Common myeloid progenitor, CD34-positive (primary cell): Measurements from ENCODE around the gene KIF9.
"Not testable (repeated sequence)": the region's sequence is repeated elsewhere in the genome, so short reads cannot be mapped to it uniquely, and the experiment has no call there.

ENCODE experiments used
- CTCF ChIA-PET: fragments of 350-600 bp; sonication (Branson Sonifier 250); formaldehyde crosslinking; loops from one replicate; lab custom pipeline; 2021; ENCODE audit warnings: antibody characterized with exemption; lab: Charles Lee
- POLR2A ChIA-PET: fragments of 350-600 bp; sonication (Branson Sonifier 250); formaldehyde crosslinking; loops from one replicate; lab custom pipeline; 2021; ENCODE audit warnings: antibody characterized with exemption; lab: Charles Lee
- DNase-seq, 3 donors: peaks; one replicate each; pipeline versions ENCODE4 v3.0.0 to v3.0.0-alpha.2; 2013
- H3K27ac ChIP-seq, 2 experiments: 1 replicate in 1 of 2; 2 replicates in 1 of 2; pipeline ENCODE4 v1.7.0; 2013; ENCODE audit warnings: inconsistent platforms in 2 of 2, low read length in 2 of 2, mild to moderate bottlenecking in 2 of 2, low read depth in 1 of 2, moderate library complexity in 1 of 2; ENCODE audit not compliant: severe bottlenecking in 2 of 2, insufficient read depth in 1 of 2, poor library complexity in 1 of 2
- H3K27me3 ChIP-seq, 5 experiments: replicated peaks in 2 of 5; 1 replicate in 3 of 5; 2 replicates in 2 of 5; pipeline versions ENCODE4 v1.6.1 to v1.7.0; 2013; ENCODE audit warnings: low read length in 4 of 5, mild to moderate bottlenecking in 2 of 5, moderate library complexity in 2 of 5, inconsistent platforms in 1 of 5; ENCODE audit not compliant: insufficient read depth in 5 of 5, control insufficient read depth in 4 of 5
- H3K36me3 ChIP-seq, 4 experiments: 1 replicate in 2 of 4; 2 replicates in 2 of 4; pipeline versions ENCODE4 v1.6.1 to v1.7.0; 2013; ENCODE audit warnings: low read length in 3 of 4, control low read depth in 1 of 4, mild to moderate bottlenecking in 1 of 4; ENCODE audit not compliant: control insufficient read depth in 4 of 4, insufficient read depth in 4 of 4
- H3K4me1 ChIP-seq, 4 experiments: 1 replicate in 3 of 4; 2 replicates in 1 of 4; pipeline versions ENCODE4 v1.6.1 to v1.7.1; 2013; ENCODE audit warnings: low read length in 3 of 4, mild to moderate bottlenecking in 3 of 4, control low read depth in 1 of 4, inconsistent platforms in 1 of 4, moderate library complexity in 1 of 4; ENCODE audit not compliant: control insufficient read depth in 4 of 4, insufficient read depth in 4 of 4; ENCODE audit errors: control extremely low read depth in 1 of 4
- H3K4me3 ChIP-seq, 7 experiments: 1 replicate in 4 of 7; 2 replicates in 3 of 7; pipeline versions ENCODE4 v1.5.1 to v1.7.0; 2013; ENCODE audit warnings: mild to moderate bottlenecking in 7 of 7, low read length in 6 of 7, moderate library complexity in 6 of 7, inconsistent platforms in 2 of 7, low read depth in 2 of 7, control low read depth in 1 of 7; ENCODE audit not compliant: insufficient read depth in 4 of 7, control insufficient read depth in 1 of 7; ENCODE audit errors: extremely low read depth in 1 of 7
- H3K9me3 ChIP-seq, 5 experiments: 1 replicate in 4 of 5; 2 replicates in 1 of 5; pipeline versions ENCODE4 v1.6.1 to v1.7.1; 2013; ENCODE audit warnings: low read length in 4 of 5, mild to moderate bottlenecking in 2 of 5, inconsistent platforms in 1 of 5, low read depth in 1 of 5, moderate library complexity in 1 of 5; ENCODE audit not compliant: control insufficient read depth in 4 of 5, insufficient read depth in 2 of 5; ENCODE audit errors: control extremely low read depth in 1 of 5
- WGBS: methylation state at CpG from one replicate; pipeline ENCODE4 v1.1.5; 2013; ENCODE audit not compliant: insufficient coverage; 5-methylcytosine and 5-hydroxymethylcytosine counted together

The KIF9 gene

DNA sequence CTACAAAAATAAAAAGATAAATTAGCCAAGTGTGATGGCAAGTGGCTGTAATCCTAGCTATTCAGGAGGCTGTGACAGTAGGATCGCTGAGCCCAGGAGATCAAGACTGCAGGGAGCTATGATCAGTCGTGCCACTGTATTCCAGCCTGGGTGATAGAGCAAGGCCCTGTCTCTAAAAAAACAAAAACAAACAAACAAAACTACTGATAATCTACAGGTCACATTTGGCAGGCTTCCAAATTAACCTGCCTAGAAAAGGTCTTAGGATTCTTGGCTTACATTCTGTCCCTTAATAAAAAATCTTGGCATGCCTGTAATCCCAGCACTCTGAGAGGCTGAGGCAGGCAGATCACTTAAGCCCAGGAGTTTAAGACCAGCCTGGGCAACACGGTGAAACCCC is 85.3 kb downstream of the KIF9 start:
- no peaks in the 10 kb centered on the region for H3K4me1 ChIP-seq
- H3K27ac ChIP-seq = no peak overlapping the region
- H3K36me3 ChIP-seq = no peaks in the 10 kb centered on the region
- 100% methylated on average over 1 of the region's 3 CpGs for WGBS
- no peak overlapping the region for H3K4me3 ChIP-seq
- no peaks in the 10 kb centered on the region for H3K27me3 ChIP-seq
- POLR2A ChIA-PET = interaction anchor here (0.6 kb wide), 1 partner anchor 228 kb away, joined by 4 read pairs; no protein-coding TSS in a partner anchor
- CTCF ChIA-PET = no interaction called here
- peaks cover 0 to 3% (median 0%) of the 10 kb centered on the region in 5 experiments for H3K9me3 ChIP-seq
- no peak for DNase-seq

DNA sequence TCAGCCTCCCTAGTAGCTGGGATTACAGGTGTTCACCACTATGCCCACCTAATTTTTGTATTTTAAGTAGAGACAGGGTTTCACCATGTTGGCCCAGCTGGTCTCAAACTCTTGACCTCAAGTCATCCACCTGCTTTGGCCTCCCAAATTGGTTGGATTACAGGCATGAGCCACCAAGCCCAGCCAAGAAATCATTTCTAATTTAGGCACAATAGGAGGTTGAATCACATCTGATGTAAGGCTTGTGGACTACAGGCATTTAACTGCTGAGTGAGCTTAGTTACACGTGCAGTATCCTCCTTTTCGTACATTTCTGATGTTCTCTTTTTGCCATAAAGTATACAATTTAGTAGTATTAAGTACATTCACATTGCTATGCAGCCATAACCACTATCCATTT is 87.6 kb downstream of the KIF9 start:
- CTCF ChIA-PET = interaction anchor here (1.1 to 1.5 kb wide), 2 partner anchors 16 to 70 kb away, joined by 3 read pairs; no protein-coding TSS in a partner anchor
- no peak overlapping the region for H3K4me3 ChIP-seq
- H3K27ac ChIP-seq = no peak overlapping the region
- peaks cover 0 to 3% (median 0%) of the 10 kb centered on the region in 5 experiments for H3K9me3 ChIP-seq
- DNase-seq = no peak
- no peaks in the 10 kb centered on the region for H3K36me3 ChIP-seq
- H3K4me1 ChIP-seq = no peaks in the 10 kb centered on the region
- no peaks in the 10 kb centered on the region for H3K27me3 ChIP-seq
- POLR2A ChIA-PET = interaction anchor here (0.9 kb wide), 1 partner anchor 17 kb away, joined by 3 read pairs; no protein-coding TSS in a partner anchor
- no CpG with 5 or more reads among the region's 2 CpGs for WGBS

DNA sequence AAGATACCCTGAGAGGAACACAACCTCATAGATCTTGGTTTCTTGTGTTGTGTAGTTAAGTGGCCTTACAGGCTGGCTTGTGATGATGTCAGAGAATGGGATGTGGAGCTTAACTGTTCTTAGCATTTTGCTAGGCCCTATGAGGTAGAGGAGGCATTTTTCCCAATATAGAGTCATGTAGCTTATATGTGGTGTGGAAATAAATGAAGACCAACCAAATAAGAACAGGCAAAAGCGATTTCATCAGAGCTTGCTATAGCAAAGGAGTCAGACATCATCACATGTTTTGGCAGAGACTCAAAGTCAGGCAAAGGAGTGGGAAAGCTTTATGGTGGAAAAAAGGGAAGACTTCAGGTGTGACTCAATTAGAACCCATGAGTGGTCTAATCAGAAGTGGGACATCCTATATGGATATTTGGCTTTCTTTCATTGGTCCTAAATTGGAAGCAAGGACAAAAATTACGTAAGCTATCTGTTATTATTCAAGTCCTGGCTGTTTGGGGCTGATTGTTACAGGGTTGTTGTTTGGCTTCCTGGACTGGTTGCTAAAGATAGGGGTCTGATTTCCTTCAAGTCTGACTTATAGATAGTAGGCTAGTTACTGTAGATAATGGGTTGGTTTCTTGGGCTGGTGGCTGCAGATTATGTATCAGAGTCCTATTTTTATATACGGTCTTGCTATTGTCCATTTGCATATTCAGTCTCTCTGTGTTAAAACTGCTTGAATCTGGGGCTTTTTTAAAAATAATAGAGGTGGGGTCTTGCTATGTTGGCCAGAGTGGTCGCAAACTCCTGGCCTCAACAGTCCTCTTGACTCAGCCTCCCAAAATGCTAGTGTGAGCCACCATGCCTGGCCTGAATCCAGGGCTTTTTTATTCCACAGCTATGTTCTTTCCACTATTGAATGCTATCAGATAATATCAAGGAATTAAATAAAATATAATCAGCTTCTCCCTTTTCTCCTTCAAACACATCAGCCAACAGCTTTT is 88.4 kb downstream of the KIF9 start:
- Histone ChIP-seq H3K27me3 (no peaks in the 10 kb centered on the region), H3K4me3 (no peak overlapping the region), H3K4me1 (no peaks in the 10 kb centered on the region), H3K9me3 (peaks cover 0 to 3% (median 0%) of the 10 kb centered on the region in 5 experiments), H3K36me3 (no peaks in the 10 kb centered on the region), H3K27ac (no peak overlapping the region)
- ChIA-PET POLR2A (interaction anchor here (0.7 to 1.0 kb wide), 3 partner anchors 17 to 30 kb away, joined by 3 to 5 read pairs (median 3); partner anchors contain the start of gene SETD2), CTCF (interaction anchor here (1.1 to 1.5 kb wide), 2 partner anchors 15 to 69 kb away, joined by 3 read pairs; no protein-coding TSS in a partner anchor)
- WGBS = 100% methylated on average over 2 of the region's 4 CpGs
- no peak for DNase-seq

DNA sequence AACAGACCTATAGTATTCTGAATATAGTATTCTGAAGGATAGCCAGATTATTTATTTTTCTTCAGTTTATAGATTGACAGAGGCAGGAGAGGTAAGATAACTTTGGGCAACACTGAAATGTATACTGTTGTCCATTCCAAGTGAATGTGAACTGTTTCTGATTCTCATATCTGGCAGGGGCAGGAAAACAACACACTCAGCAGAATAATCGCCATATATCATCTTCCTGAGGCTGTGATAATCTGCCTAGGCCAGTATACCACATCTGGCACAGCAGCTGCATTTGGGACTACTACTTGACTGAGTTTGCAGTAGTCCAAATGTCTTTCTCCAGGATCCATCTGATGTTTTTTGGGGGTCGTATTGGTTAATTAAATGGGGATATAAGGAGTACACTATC is 96.3 kb downstream of the KIF9 start:
- no peaks in the 10 kb centered on the region for H3K27me3 ChIP-seq
- no peak overlapping the region for H3K4me3 ChIP-seq
- ChIA-PET CTCF (no interaction called here), POLR2A (interaction anchor here (1.1 kb wide), 1 partner anchor 20 kb away, joined by 3 read pairs; no protein-coding TSS in a partner anchor)
- H3K36me3 ChIP-seq = no peaks in the 10 kb centered on the region
- 91% methylated on average over 1 of the region's 2 CpGs for WGBS
- H3K4me1 ChIP-seq = no peaks in the 10 kb centered on the region
- DNase-seq = no peak
- H3K9me3 ChIP-seq = no peaks in the 10 kb centered on the region
- H3K27ac ChIP-seq = no peak overlapping the region

DNA sequence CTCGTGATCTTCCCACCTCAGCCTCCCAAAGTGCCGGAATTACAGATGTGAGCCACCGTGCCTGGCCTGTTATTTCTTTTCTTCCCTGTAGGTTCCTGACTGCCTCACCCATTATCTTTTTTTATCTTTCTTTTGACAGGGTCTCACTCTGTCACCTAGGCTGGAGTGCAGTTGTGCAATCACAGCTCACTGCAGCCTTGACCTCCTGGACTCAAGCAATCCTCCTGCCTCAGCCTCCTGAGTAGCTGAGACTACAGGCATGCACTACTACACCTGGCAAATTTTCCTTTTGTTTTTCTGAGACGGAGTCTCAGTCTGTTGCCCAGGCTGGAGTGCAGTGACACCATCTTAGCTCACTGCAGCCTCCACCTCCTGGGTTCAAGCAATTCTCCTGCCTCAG is 100.9 kb downstream of the KIF9 start:
- POLR2A ChIA-PET = interaction anchor here (0.6 kb wide), 1 partner anchor 12 kb away, joined by 3 read pairs; no protein-coding TSS in a partner anchor
- H3K36me3 ChIP-seq, H3K4me3 ChIP-seq, DNase-seq, H3K27ac ChIP-seq, H3K9me3 ChIP-seq, CTCF ChIA-PET, H3K27me3 ChIP-seq, H3K4me1 ChIP-seq: not testable (repeated sequence)
- 100% methylated on average over 4 of the region's 4 CpGs for WGBS

DNA sequence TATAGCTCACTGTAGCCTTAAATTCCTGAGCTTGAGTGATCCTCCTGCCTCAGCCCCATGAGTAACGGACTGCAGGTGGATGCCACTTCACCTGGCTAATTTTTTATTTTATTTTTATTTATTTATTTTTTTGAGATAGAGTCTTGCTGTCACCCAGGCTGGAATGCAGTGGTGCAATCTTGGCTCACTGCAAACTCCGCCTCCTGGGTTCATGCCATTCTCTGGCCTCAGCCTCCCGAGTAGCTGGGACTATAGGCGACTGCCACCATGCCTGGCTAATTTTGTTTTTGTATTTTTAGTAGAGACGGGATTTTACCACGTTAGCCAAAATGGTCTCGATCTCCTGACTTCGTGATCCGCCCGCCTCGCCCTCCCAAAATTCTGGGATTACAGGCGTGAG is 102.6 kb downstream of the KIF9 start:
- CTCF ChIA-PET, POLR2A ChIA-PET: not testable (repeated sequence)
- WGBS = 97% methylated on average over 11 of the region's 12 CpGs

More for the DNA sequence above, 102.6 kb downstream of the KIF9 start:
- not testable (repeated sequence) for H3K4me3 ChIP-seq, H3K27ac ChIP-seq, DNase-seq, H3K4me1 ChIP-seq, H3K36me3 ChIP-seq, H3K27me3 ChIP-seq, H3K9me3 ChIP-seq
